HepG2 (cell line): Measurements from ENCODE around the gene MRFAP1. TPM values are rescaled to one million over a fixed set of nuclear protein-coding genes. Genes with fewer than 3 reads are reported as not detected.

Experiments used
- GPN1 ChIP-seq: sonication (generic); formaldehyde crosslinking; IDR thresholded peaks from 2 replicates; pipeline ENCODE4 v1.5.1; 2020; ENCODE audit warnings: missing genetic modification reagents, borderline replicate concordance
- HOXA3 ChIP-seq: sonication (generic); formaldehyde crosslinking; IDR thresholded peaks from 2 replicates; pipeline ENCODE4 v1.5.0; 2020; ENCODE audit warnings: missing genetic modification reagents
- NCOA1 ChIP-seq: sonication (generic); formaldehyde crosslinking; IDR thresholded peaks from 2 replicates; pipeline ENCODE4 v1.9.0; 2021; ENCODE audit warnings: missing genetic modification reagents
- NFYB ChIP-seq: sonication (generic); formaldehyde crosslinking; IDR thresholded peaks from 2 replicates; pipeline ENCODE4 v1.4.0; 2020; ENCODE audit warnings: missing genetic modification reagents
- THAP11 ChIP-seq: IDR thresholded peaks from 2 replicates; pipeline ENCODE4 v1.6.1; 2016; ENCODE audit warnings: missing biosample characterization, missing genetic modification reagents
- ZNF30 ChIP-seq: sonication (generic); formaldehyde crosslinking; IDR thresholded peaks from 2 replicates; pipeline ENCODE4 v1.5.0; 2020; ENCODE audit warnings: mild to moderate bottlenecking, missing genetic modification reagents
- ZNF552 ChIP-seq: sonication (generic); formaldehyde crosslinking; IDR thresholded peaks from 2 replicates; pipeline ENCODE4 v1.9.0; 2022; ENCODE audit warnings: missing genetic modification reagents, mild to moderate bottlenecking, borderline replicate concordance
- ZNF619 ChIP-seq: sonication (generic); formaldehyde crosslinking; IDR thresholded peaks from 2 replicates; pipeline ENCODE4 v1.4.0; 2020; ENCODE audit warnings: mild to moderate bottlenecking, missing genetic modification reagents
- polyA plus RNA-seq, 8 experiments: library from polyadenylated mRNA; depleted of rRNA in 3 of 8; stranded (reverse) in 7 of 8; unstranded in 1 of 8; fragments of >200 nt; fragmentation: Illumina TruSeq in 4 of 8; extraction: Trizol in 4 of 8; gene quantifications; 2 replicates each; pipeline versions ENCODE4 v1.2.1 to v1.2.3, GENCODE V29; 2011 to 2016; ENCODE audit warnings: low read depth in 4 of 8, missing spikeins in 1 of 8, mixed read lengths in 1 of 8; ENCODE audit not compliant: insufficient read depth in 1 of 8
- total RNA-seq, 5 experiments: library from RNA; depleted of rRNA; stranded (reverse); fragments of >200 nt; fragmentation: Illumina TruSeq; extraction: Trizol; gene quantifications; 2 replicates each; pipeline ENCODE4 v1.2.3, GENCODE V29; 2016; ENCODE audit warnings: low read depth in 1 of 5
- TF ChIP-seq, protein P1 (sequence below), 2 experiments: sonication (generic) in 1 of 2; formaldehyde crosslinking in 1 of 2; IDR thresholded peaks; 2 replicates each; pipeline versions ENCODE4 v1.4.0 to v1.6.1; 2018 to 2020; ENCODE audit warnings: missing genetic modification reagents in 2 of 2, borderline replicate concordance in 1 of 2, low read depth in 1 of 2, mild to moderate bottlenecking in 1 of 2, missing biosample characterization in 1 of 2
- TF ChIP-seq, protein P2 (sequence below): sonication (generic); formaldehyde crosslinking; IDR thresholded peaks from 2 replicates; pipeline ENCODE4 v1.4.0; 2020; ENCODE audit warnings: missing genetic modification reagents
- TF ChIP-seq, protein P3 (sequence below): sonication (generic); formaldehyde crosslinking; IDR thresholded peaks from 2 replicates; pipeline ENCODE4 v1.4.0; 2020; ENCODE audit warnings: missing genetic modification reagents, borderline replicate concordance
- TF ChIP-seq, protein P4 (sequence below): sonication (generic); formaldehyde crosslinking; IDR thresholded peaks from 2 replicates; pipeline ENCODE4 v1.4.0; 2020; ENCODE audit warnings: mild to moderate bottlenecking, missing genetic modification reagents
- TF ChIP-seq, protein P5 (sequence below): sonication (generic); formaldehyde crosslinking; conservative IDR thresholded peaks from 2 replicates; pipeline ENCODE4 v1.8.0; 2022; ENCODE audit warnings: mild to moderate bottlenecking, moderate library complexity, missing genetic modification reagents

MRFAP1 gene
- total and polyA plus RNA-seq, 2 of the 13 experiments (the other 11 are each of a cell fraction or from before 2014, with no cell fraction given): 112 to 158 TPM

DNA sequence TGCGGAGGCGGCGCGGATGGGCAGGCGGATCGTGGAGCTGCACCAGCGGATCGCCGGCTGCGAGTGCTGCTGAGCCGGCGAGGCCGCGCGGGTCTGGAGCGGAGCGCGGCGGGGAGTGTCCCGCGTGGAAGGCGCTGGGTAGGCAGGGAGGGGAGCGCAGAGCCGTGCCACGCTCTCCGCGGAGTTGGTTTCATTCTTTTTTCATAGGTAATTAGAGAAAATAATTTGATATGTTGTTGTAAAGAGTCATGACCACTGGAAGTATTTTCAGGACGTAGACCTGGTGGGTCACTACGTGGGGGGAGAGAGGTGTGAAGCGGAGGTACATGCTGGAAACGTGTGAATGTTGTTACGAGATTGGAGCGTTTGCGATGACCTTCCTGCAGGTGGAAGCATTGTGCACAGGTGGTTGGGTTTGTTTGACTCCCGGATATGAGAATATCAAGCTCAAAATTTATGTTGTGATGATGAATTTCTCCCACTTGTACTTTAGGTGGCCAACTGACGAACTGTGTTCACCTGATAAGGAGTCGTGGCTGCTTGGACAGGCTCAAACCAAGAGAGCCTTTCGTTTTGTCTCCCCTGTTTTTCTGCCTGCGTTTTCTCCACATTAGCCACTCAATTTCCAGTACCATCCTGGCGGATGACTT, 34.1 kb downstream of the MRFAP1 start (continued):
- TF ChIP-seq ZNF30 (CRISPR knock-in tag) (peak; percentile 73; the same call in 1 of the 2 replicates), THAP11 (CRISPR knock-in tag) (no peak), NFYB (CRISPR knock-in tag) (no peak; the same call in 1 of the 2 replicates), HOXA3 (CRISPR knock-in tag) (no peak), GPN1 (CRISPR knock-in tag) (no peak), NCOA1 (CRISPR knock-in tag) (0 out of 2 replicates have a peak, but pooled peaks have one; percentile 46), ZNF619 (CRISPR knock-in tag) (peak; percentile 33; the same call in 1 of the 2 replicates), ZNF552 (CRISPR knock-in tag) (0 out of 2 replicates have a peak, but pooled peaks have one; percentile 23)
- TF ChIP-seq, protein P1, sequence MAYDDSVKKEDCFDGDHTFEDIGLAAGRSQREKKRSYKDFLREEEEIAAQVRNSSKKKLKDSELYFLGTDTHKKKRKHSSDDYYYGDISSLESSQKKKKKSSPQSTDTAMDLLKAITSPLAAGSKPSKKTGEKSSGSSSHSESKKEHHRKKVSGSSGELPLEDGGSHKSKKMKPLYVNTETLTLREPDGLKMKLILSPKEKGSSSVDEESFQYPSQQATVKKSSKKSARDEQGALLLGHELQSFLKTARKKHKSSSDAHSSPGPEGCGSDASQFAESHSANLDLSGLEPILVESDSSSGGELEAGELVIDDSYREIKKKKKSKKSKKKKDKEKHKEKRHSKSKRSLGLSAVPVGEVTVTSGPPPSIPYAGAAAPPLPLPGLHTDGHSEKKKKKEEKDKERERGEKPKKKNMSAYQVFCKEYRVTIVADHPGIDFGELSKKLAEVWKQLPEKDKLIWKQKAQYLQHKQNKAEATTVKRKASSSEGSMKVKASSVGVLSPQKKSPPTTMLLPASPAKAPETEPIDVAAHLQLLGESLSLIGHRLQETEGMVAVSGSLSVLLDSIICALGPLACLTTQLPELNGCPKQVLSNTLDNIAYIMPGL (CRISPR knock-in tag; IDR thresholded peaks at IDR 0.05; ENCODE audit: borderline replicate concordance in 1 of 2, low read depth in 1 of 2): peak in 1 of 2 experiments; percentile 76; a peak in 3 of 4 replicates
- TF ChIP-seq, protein P2, sequence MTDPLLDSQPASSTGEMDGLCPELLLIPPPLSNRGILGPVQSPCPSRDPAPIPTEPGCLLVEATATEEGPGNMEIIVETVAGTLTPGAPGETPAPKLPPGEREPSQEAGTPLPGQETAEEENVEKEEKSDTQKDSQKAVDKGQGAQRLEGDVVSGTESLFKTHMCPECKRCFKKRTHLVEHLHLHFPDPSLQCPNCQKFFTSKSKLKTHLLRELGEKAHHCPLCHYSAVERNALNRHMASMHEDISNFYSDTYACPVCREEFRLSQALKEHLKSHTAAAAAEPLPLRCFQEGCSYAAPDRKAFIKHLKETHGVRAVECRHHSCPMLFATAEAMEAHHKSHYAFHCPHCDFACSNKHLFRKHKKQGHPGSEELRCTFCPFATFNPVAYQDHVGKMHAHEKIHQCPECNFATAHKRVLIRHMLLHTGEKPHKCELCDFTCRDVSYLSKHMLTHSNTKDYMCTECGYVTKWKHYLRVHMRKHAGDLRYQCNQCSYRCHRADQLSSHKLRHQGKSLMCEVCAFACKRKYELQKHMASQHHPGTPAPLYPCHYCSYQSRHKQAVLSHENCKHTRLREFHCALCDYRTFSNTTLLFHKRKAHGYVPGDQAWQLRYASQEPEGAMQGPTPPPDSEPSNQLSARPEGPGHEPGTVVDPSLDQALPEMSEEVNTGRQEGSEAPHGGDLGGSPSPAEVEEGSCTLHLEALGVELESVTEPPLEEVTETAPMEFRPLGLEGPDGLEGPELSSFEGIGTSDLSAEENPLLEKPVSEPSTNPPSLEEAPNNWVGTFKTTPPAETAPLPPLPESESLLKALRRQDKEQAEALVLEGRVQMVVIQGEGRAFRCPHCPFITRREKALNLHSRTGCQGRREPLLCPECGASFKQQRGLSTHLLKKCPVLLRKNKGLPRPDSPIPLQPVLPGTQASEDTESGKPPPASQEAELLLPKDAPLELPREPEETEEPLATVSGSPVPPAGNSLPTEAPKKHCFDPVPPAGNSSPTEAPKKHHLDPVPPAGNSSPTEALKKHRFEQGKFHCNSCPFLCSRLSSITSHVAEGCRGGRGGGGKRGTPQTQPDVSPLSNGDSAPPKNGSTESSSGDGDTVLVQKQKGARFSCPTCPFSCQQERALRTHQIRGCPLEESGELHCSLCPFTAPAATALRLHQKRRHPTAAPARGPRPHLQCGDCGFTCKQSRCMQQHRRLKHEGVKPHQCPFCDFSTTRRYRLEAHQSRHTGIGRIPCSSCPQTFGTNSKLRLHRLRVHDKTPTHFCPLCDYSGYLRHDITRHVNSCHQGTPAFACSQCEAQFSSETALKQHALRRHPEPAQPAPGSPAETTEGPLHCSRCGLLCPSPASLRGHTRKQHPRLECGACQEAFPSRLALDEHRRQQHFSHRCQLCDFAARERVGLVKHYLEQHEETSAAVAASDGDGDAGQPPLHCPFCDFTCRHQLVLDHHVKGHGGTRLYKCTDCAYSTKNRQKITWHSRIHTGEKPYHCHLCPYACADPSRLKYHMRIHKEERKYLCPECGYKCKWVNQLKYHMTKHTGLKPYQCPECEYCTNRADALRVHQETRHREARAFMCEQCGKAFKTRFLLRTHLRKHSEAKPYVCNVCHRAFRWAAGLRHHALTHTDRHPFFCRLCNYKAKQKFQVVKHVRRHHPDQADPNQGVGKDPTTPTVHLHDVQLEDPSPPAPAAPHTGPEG (CRISPR knock-in tag): 0 out of 2 replicates have a peak, but pooled peaks have one; percentile 17
- TF ChIP-seq, protein P3, sequence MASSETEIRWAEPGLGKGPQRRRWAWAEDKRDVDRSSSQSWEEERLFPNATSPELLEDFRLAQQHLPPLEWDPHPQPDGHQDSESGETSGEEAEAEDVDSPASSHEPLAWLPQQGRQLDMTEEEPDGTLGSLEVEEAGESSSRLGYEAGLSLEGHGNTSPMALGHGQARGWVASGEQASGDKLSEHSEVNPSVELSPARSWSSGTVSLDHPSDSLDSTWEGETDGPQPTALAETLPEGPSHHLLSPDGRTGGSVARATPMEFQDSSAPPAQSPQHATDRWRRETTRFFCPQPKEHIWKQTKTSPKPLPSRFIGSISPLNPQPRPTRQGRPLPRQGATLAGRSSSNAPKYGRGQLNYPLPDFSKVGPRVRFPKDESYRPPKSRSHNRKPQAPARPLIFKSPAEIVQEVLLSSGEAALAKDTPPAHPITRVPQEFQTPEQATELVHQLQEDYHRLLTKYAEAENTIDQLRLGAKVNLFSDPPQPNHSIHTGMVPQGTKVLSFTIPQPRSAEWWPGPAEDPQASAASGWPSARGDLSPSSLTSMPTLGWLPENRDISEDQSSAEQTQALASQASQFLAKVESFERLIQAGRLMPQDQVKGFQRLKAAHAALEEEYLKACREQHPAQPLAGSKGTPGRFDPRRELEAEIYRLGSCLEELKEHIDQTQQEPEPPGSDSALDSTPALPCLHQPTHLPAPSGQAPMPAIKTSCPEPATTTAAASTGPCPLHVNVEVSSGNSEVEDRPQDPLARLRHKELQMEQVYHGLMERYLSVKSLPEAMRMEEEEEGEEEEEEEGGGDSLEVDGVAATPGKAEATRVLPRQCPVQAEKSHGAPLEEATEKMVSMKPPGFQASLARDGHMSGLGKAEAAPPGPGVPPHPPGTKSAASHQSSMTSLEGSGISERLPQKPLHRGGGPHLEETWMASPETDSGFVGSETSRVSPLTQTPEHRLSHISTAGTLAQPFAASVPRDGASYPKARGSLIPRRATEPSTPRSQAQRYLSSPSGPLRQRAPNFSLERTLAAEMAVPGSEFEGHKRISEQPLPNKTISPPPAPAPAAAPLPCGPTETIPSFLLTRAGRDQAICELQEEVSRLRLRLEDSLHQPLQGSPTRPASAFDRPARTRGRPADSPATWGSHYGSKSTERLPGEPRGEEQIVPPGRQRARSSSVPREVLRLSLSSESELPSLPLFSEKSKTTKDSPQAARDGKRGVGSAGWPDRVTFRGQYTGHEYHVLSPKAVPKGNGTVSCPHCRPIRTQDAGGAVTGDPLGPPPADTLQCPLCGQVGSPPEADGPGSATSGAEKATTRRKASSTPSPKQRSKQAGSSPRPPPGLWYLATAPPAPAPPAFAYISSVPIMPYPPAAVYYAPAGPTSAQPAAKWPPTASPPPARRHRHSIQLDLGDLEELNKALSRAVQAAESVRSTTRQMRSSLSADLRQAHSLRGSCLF (CRISPR knock-in tag): no peak
- TF ChIP-seq, protein P4, sequence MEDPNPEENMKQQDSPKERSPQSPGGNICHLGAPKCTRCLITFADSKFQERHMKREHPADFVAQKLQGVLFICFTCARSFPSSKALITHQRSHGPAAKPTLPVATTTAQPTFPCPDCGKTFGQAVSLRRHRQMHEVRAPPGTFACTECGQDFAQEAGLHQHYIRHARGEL (CRISPR knock-in tag): peak; percentile 80; the same call in 1 of the 2 replicates
- TF ChIP-seq, protein P5, sequence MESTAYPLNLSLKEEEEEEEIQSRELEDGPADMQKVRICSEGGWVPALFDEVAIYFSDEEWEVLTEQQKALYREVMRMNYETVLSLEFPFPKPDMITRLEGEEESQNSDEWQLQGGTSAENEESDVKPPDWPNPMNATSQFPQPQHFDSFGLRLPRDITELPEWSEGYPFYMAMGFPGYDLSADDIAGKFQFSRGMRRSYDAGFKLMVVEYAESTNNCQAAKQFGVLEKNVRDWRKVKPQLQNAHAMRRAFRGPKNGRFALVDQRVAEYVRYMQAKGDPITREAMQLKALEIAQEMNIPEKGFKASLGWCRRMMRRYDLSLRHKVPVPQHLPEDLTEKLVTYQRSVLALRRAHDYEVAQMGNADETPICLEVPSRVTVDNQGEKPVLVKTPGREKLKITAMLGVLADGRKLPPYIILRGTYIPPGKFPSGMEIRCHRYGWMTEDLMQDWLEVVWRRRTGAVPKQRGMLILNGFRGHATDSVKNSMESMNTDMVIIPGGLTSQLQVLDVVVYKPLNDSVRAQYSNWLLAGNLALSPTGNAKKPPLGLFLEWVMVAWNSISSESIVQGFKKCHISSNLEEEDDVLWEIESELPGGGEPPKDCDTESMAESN: no peak
